ENCODE results near the gene IMMP2L. TPM values are rescaled to one million over a fixed set of nuclear protein-coding genes. Genes with fewer than 3 reads are reported as not detected.

The IMMP2L gene
- polyA plus RNA-seq, 4 donors = 10.5 to 20.1 (median 14.1) TPM

DNA sequence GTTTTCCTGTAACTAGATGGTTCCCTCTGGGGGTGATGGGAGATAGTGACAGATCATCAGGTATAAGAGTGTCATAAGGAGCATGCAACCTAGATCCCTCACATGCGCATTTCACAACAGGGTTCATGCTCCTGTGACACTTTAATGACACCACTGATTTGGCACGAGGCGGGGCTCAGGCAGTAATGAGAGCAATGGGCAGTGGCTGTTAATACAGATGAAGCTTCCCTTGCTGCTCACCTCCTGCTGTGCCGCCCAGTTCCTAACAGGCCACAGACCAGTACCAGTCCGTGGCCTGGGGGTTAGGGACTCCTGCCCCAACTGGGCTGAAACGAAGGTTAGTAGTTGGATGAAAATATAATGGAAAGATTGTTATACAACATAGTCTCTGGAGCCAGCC lies 673.0 kb downstream of the IMMP2L start:
- 87 to 89% (median 88%) methylated on average over 6 of the region's 6 CpGs for WGBS, 3 donors
- no peaks in the 10 kb centered on the region for H3K9me3 ChIP-seq (ENCODE audit: control insufficient read depth in 2 of 2, insufficient read depth in 1 of 2, low read depth in 1 of 2, low read length in 1 of 2)
- H3K36me3 ChIP-seq (ENCODE audit: control insufficient read depth in 3 of 3, insufficient read depth in 2 of 3, low read depth in 1 of 3, low read length in 3 of 3) = no peaks in the 10 kb centered on the region
- no peaks in the 10 kb centered on the region for H3K27me3 ChIP-seq (ENCODE audit: control insufficient read depth in 3 of 3, insufficient read depth in 3 of 3, low read length in 3 of 3)
- FAIRE-seq = no peak
- H3K4me1 ChIP-seq (ENCODE audit: control insufficient read depth in 3 of 3, insufficient read depth in 2 of 3, low read depth in 1 of 3, low read length in 2 of 3) = no peaks in the 10 kb centered on the region
- H3K4me3 ChIP-seq (ENCODE audit: low read depth in 1 of 3, low read length in 3 of 3) = no peak overlapping the region
- DNase-seq = peak; percentile 2 to 44
- no peak overlapping the region for H3K27ac ChIP-seq (ENCODE audit: low read depth in 1 of 3, low read length in 2 of 3)

DNA sequence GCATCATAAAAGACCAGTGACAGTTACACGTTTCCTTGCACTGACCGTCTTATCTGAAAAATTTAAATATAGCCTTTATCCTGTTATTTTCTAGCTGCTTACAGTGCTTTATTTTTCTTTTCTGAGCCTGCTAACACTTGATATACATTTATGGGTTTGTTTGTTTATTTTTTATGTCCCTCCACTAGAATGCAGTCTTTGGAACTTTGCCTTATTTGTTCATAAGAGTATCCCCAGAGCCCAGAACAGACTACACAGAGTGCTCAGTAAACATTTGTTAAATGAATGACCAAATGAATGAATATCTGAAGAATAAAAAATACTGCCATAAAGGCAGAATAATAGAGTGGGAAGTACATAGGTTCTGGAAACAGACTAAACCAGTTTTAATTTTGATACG lies 673.7 kb downstream of the IMMP2L start:
- WGBS, 3 donors = 69 to 80% (median 79%) methylated on average over 3 of the region's 3 CpGs
- Histone ChIP-seq H3K4me1 (ENCODE audit: control insufficient read depth in 3 of 3, insufficient read depth in 2 of 3, low read depth in 1 of 3, low read length in 2 of 3) (no peaks in the 10 kb centered on the region), H3K27ac (ENCODE audit: low read depth in 1 of 3, low read length in 2 of 3) (no peak overlapping the region), H3K27me3 (ENCODE audit: control insufficient read depth in 3 of 3, insufficient read depth in 3 of 3, low read length in 3 of 3) (no peaks in the 10 kb centered on the region), H3K36me3 (ENCODE audit: control insufficient read depth in 3 of 3, insufficient read depth in 2 of 3, low read depth in 1 of 3, low read length in 3 of 3) (no peaks in the 10 kb centered on the region), H3K9me3 (ENCODE audit: control insufficient read depth in 2 of 2, insufficient read depth in 1 of 2, low read depth in 1 of 2, low read length in 1 of 2) (no peaks in the 10 kb centered on the region), H3K4me3 (ENCODE audit: low read depth in 1 of 3, low read length in 3 of 3) (no peak overlapping the region)
- no peak for DNase-seq
- FAIRE-seq = no peak

DNA sequence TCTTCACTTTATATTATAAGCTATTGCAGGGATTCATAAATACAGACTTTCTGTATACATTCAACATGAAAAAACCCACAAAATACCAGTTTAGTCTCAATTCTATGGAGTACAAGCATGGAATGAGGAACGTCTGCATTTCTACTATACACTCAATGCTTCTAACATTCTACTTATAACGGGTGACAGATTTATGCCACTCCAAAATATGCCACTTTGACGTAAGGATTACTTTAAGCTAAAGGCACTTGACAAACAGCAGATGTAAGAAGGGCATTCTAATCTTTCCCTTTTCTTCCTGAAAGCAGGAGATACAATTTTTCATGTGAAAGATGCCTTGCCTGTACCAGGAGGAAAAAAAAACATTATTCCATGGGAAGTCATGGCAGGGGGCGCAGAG lies 676.8 kb downstream of the IMMP2L start:
- Histone ChIP-seq H3K27ac (ENCODE audit: low read depth in 1 of 3, low read length in 2 of 3) (no peak overlapping the region), H3K36me3 (ENCODE audit: control insufficient read depth in 3 of 3, insufficient read depth in 2 of 3, low read depth in 1 of 3, low read length in 3 of 3) (no peaks in the 10 kb centered on the region), H3K4me1 (ENCODE audit: control insufficient read depth in 3 of 3, insufficient read depth in 2 of 3, low read depth in 1 of 3, low read length in 2 of 3) (no peaks in the 10 kb centered on the region), H3K9me3 (ENCODE audit: control insufficient read depth in 2 of 2, insufficient read depth in 1 of 2, low read depth in 1 of 2, low read length in 1 of 2) (no peaks in the 10 kb centered on the region), H3K27me3 (ENCODE audit: control insufficient read depth in 3 of 3, insufficient read depth in 3 of 3, low read length in 3 of 3) (no peaks in the 10 kb centered on the region), H3K4me3 (ENCODE audit: low read depth in 1 of 3, low read length in 3 of 3) (no peak overlapping the region)
- no peak for DNase-seq
- WGBS, 3 donors = 91 to 96% (median 91%) methylated on average over 4 of the region's 4 CpGs
- no peak for FAIRE-seq

DNA sequence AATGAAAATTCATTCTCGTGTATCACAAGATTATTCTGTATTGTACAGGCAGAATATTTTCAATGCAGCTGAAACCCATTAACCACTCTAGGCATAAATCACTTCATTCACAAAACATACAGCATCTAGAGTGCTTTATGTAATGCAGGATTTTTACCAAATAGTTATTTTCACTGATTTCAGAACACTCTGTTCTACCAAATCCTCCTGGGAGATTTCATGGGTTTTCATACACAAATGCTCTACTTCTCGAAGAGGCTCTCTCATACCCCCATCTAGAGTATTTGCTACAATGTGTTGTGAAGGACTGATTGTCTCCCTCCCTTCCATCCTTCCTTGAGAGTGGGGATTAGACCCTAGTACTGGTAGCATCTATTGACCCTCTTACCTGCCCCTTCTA lies 680.6 kb downstream of the IMMP2L start:
- H3K4me3 ChIP-seq (ENCODE audit: low read depth in 1 of 3, low read length in 3 of 3) = no peak overlapping the region
- H3K27ac ChIP-seq (ENCODE audit: low read depth in 1 of 3, low read length in 2 of 3) = no peak overlapping the region
- 87 to 97% (median 90%) methylated on average over 2 of the region's 2 CpGs for WGBS, 3 donors
- DNase-seq (no peak), FAIRE-seq (no peak)
- H3K36me3 ChIP-seq (ENCODE audit: control insufficient read depth in 3 of 3, insufficient read depth in 2 of 3, low read depth in 1 of 3, low read length in 3 of 3) = no peaks in the 10 kb centered on the region
- no peaks in the 10 kb centered on the region for H3K27me3 ChIP-seq (ENCODE audit: control insufficient read depth in 3 of 3, insufficient read depth in 3 of 3, low read length in 3 of 3)
- H3K9me3 ChIP-seq (ENCODE audit: control insufficient read depth in 2 of 2, insufficient read depth in 1 of 2, low read depth in 1 of 2, low read length in 1 of 2) = no peaks in the 10 kb centered on the region
- H3K4me1 ChIP-seq (ENCODE audit: control insufficient read depth in 3 of 3, insufficient read depth in 2 of 3, low read depth in 1 of 3, low read length in 2 of 3) = no peaks in the 10 kb centered on the region

DNA sequence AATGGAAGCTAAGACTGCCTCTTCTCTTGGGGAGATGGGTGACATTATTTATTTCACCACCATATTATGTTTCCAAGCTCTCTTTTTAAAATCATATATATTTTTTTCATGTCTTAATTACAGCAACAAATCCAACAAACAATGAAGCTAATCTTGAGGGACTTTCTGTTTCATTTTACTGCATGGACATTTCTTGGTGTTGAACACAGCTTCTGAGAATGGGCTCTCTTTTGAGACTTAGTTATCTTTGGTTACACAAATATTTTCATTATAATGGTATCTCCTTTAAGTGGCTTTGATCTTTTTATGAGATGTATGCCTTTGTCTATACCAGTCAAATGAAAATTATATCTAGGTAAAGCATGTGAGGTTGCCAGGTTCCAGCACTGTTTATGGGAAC lies 681.3 kb downstream of the IMMP2L start:
- Histone ChIP-seq H3K4me1 (ENCODE audit: control insufficient read depth in 3 of 3, insufficient read depth in 2 of 3, low read depth in 1 of 3, low read length in 2 of 3) (no peaks in the 10 kb centered on the region), H3K27me3 (ENCODE audit: control insufficient read depth in 3 of 3, insufficient read depth in 3 of 3, low read length in 3 of 3) (no peaks in the 10 kb centered on the region), H3K9me3 (ENCODE audit: control insufficient read depth in 2 of 2, insufficient read depth in 1 of 2, low read depth in 1 of 2, low read length in 1 of 2) (no peaks in the 10 kb centered on the region), H3K27ac (ENCODE audit: low read depth in 1 of 3, low read length in 2 of 3) (no peak overlapping the region), H3K36me3 (ENCODE audit: control insufficient read depth in 3 of 3, insufficient read depth in 2 of 3, low read depth in 1 of 3, low read length in 3 of 3) (no peaks in the 10 kb centered on the region), H3K4me3 (ENCODE audit: low read depth in 1 of 3, low read length in 3 of 3) (no peak overlapping the region)
- DNase-seq (no peak), FAIRE-seq (no peak)

DNA sequence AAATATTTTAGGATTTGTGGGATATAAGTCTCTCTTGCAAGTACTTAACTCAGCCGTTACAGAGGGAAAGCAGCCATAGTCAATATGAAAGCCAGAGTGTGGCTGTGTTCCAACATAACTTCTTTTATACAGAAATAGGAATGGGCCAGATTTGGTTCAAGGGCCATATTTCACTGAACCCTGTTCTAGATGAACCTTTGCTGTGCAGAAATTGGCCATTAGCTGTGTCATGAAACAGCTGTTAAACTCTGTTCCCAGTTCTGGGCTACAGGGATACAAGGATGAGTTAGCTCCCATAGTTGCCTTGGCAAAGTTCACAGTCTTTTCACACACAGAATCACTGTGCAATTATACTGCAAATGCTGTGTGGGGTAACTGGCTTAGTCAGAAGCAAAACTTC lies 685.3 kb downstream of the IMMP2L start:
- no peak overlapping the region for H3K27ac ChIP-seq (ENCODE audit: low read depth in 1 of 3, low read length in 2 of 3)
- FAIRE-seq (no peak), DNase-seq (peak in 1 of 2 donors; percentile 5)
- no peaks in the 10 kb centered on the region for H3K9me3 ChIP-seq (ENCODE audit: control insufficient read depth in 2 of 2, insufficient read depth in 1 of 2, low read depth in 1 of 2, low read length in 1 of 2)
- H3K4me1 ChIP-seq (ENCODE audit: control insufficient read depth in 3 of 3, insufficient read depth in 2 of 3, low read depth in 1 of 3, low read length in 2 of 3) = no peaks in the 10 kb centered on the region
- no peaks in the 10 kb centered on the region for H3K36me3 ChIP-seq (ENCODE audit: control insufficient read depth in 3 of 3, insufficient read depth in 2 of 3, low read depth in 1 of 3, low read length in 3 of 3)
- 61 to 87% (median 85%) methylated on average over 1 of the region's 1 CpG for WGBS, 3 donors
- H3K27me3 ChIP-seq (ENCODE audit: control insufficient read depth in 3 of 3, insufficient read depth in 3 of 3, low read length in 3 of 3) = no peaks in the 10 kb centered on the region
- no peak overlapping the region for H3K4me3 ChIP-seq (ENCODE audit: low read depth in 1 of 3, low read length in 3 of 3)

DNA sequence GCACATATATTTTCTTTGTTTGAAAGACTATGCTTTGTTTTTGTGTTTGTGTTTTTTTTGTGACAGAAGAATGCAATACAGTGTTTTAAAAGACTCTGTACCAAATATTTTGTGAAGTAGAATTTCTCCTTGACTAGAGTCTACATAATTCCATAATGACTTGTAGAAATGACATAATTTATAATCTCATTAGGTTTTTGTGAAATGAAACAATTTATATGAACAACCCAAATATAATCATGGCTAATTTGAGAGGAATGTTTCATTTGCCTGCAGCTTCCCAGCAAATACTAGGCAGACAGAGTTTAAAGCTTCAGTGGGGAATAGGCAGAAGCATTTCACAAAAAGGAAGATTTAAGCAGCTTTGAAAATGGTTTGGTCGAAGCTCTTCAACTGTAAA lies 686.9 kb downstream of the IMMP2L start:
- Histone ChIP-seq H3K4me1 (ENCODE audit: control insufficient read depth in 3 of 3, insufficient read depth in 2 of 3, low read depth in 1 of 3, low read length in 2 of 3) (no peaks in the 10 kb centered on the region), H3K27me3 (ENCODE audit: control insufficient read depth in 3 of 3, insufficient read depth in 3 of 3, low read length in 3 of 3) (no peaks in the 10 kb centered on the region), H3K27ac (ENCODE audit: low read depth in 1 of 3, low read length in 2 of 3) (no peak overlapping the region), H3K36me3 (ENCODE audit: control insufficient read depth in 3 of 3, insufficient read depth in 2 of 3, low read depth in 1 of 3, low read length in 3 of 3) (no peaks in the 10 kb centered on the region), H3K4me3 (ENCODE audit: low read depth in 1 of 3, low read length in 3 of 3) (no peak overlapping the region), H3K9me3 (ENCODE audit: control insufficient read depth in 2 of 2, insufficient read depth in 1 of 2, low read depth in 1 of 2, low read length in 1 of 2) (no peaks in the 10 kb centered on the region)
- WGBS, 3 donors = 72 to 97% (median 83%) methylated on average over 1 of the region's 1 CpG
- no peak for DNase-seq
- no peak for FAIRE-seq

DNA sequence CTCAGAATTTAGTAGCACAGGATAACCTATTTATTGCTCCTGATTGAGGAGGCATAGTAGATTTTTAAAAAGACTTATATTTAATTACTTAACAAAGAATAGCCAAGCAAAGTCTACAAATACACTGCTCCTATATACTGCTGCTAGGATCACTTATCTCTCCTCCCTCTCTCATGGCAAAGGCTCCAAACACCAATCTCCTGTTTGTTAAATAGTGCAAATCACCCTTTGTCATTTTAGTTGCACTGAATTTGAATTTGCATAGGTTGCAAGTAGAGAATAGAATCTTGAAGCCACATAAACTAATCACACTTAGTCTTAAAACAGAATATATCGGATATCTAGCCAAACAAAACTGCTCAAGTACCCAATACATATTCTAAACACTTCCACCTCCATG lies 690.4 kb downstream of the IMMP2L start:
- no peak for FAIRE-seq
- H3K27ac ChIP-seq (ENCODE audit: low read depth in 1 of 3, low read length in 2 of 3) = no peak overlapping the region
- H3K27me3 ChIP-seq (ENCODE audit: control insufficient read depth in 3 of 3, insufficient read depth in 3 of 3, low read length in 3 of 3) = no peaks in the 10 kb centered on the region
- no peaks in the 10 kb centered on the region for H3K36me3 ChIP-seq (ENCODE audit: control insufficient read depth in 3 of 3, insufficient read depth in 2 of 3, low read depth in 1 of 3, low read length in 3 of 3)
- H3K4me3 ChIP-seq (ENCODE audit: low read depth in 1 of 3, low read length in 3 of 3) = no peak overlapping the region
- WGBS, 3 donors = 97 to 100% (median 98%) methylated on average over 1 of the region's 1 CpG
- H3K4me1 ChIP-seq (ENCODE audit: control insufficient read depth in 3 of 3, insufficient read depth in 2 of 3, low read depth in 1 of 3, low read length in 2 of 3) = no peaks in the 10 kb centered on the region
- DNase-seq = no peak
- peaks cover 0 to 5% of the 10 kb centered on the region in 2 donors for H3K9me3 ChIP-seq (ENCODE audit: control insufficient read depth in 2 of 2, insufficient read depth in 1 of 2, low read depth in 1 of 2, low read length in 1 of 2)

DNA sequence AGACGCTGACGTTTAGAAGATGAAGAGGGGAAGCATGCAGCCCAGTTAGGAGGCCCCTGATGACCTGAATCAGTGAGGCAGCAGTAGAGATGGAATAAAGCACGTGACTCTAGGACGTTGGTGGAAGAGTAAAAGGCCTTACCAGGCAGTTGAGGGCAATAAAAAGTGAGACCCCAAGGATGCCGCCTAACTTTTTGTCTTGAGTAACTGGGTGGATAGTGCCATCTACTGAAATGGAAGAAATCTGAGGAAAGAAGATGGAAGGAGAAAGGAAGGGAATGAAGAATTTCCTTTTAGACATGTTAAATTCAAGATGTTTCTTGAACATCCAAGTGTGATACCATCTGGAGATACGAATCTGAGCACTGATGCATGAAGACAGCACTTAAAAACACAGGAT lies 691.4 kb downstream of the IMMP2L start:
- Histone ChIP-seq H3K27ac (ENCODE audit: low read depth in 1 of 3, low read length in 2 of 3) (no peak overlapping the region), H3K4me3 (ENCODE audit: low read depth in 1 of 3, low read length in 3 of 3) (no peak overlapping the region), H3K27me3 (ENCODE audit: control insufficient read depth in 3 of 3, insufficient read depth in 3 of 3, low read length in 3 of 3) (no peaks in the 10 kb centered on the region), H3K4me1 (ENCODE audit: control insufficient read depth in 3 of 3, insufficient read depth in 2 of 3, low read depth in 1 of 3, low read length in 2 of 3) (no peaks in the 10 kb centered on the region), H3K9me3 (ENCODE audit: control insufficient read depth in 2 of 2, insufficient read depth in 1 of 2, low read depth in 1 of 2, low read length in 1 of 2) (peaks cover 0 to 5% of the 10 kb centered on the region in 2 donors), H3K36me3 (ENCODE audit: control insufficient read depth in 3 of 3, insufficient read depth in 2 of 3, low read depth in 1 of 3, low read length in 3 of 3) (no peaks in the 10 kb centered on the region)
- WGBS, 3 donors = 89 to 93% (median 91%) methylated on average over 6 of the region's 6 CpGs
- FAIRE-seq (no peak), DNase-seq (no peak)

All from small intestine (tissue), 7 donors.